HS-27A (cell line): ENCODE measurements around the gene METTL8.

Experiments
- DNase-seq: peaks from one replicate; pipeline ENCODE4 v3.0.0-alpha.2; 2012; ENCODE audit warnings: low read depth, missing footprints

METTL8 gene, protein sequence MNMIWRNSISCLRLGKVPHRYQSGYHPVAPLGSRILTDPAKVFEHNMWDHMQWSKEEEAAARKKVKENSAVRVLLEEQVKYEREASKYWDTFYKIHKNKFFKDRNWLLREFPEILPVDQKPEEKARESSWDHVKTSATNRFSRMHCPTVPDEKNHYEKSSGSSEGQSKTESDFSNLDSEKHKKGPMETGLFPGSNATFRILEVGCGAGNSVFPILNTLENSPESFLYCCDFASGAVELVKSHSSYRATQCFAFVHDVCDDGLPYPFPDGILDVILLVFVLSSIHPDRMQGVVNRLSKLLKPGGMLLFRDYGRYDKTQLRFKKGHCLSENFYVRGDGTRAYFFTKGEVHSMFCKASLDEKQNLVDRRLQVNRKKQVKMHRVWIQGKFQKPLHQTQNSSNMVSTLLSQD

GRCh38 chr2:171433763-171434012 lies at the start of gene METTL8:
TSS of gene METTL8 (minus strand) at chr2:171433990. CDS start at chr2:171392185, 41,805 bp downstream.
- DNase-seq, result no peak

GRCh38 chr2:171482877-171483276 lies 49.1 kb upstream of the METTL8 start:
- no peak for DNase-seq

- no peak for DNase-seq
These were observed 48.5 kb upstream of the METTL8 start for GRCh38 chr2:171482308-171482707.

DNA sequence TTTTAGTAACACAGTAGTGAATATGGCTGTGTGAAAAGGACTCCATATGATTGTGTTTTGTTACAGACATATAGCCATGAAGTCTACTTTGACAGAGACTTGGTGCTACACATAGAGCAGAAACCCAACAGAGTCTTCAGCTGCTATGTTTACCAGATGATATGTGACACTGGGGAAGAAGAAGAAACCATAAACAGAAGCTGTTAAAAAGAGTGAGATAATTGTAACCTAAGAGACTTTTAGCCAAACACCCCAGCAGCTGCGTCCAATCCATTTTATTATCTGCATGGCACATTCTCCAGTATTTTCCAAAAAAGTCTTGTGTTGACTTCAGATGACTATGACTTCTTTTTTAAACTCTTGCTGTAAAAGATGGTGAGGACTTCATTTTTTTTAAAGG lies 47.1 kb upstream of the METTL8 start:
- no peak for DNase-seq

DNA sequence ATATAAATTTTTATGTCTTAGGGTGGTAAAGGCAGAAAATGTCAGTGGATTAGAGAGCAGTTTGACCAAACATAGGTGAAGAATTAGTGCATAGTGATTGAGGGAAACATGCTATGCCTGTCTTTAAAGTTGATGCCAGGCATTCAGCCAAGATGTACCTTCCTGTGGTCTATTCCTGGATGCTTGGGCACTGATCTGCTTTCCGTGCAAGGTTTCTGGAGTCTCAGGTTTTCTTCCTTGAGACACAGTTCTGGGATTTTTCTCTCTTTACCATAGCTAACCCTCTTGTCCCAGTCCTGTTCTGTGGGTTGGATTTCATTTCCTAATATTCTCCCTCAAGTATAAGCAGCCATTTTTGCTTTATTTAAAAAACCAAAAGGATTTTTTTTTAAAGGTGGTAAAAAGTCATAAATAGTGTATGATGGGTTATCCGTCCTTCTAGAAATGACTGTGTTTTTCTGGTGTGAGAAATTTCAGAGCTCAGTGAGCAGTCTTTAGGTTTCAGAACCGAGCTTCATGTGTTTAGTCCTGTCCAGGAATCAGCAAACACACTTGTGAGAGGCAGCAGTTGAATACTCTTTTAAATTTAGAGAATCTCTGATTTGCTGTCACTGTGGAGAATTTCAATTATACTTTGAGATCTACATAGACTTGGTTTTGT lies 45.5 kb upstream of the METTL8 start:
- no peak for DNase-seq

DNA sequence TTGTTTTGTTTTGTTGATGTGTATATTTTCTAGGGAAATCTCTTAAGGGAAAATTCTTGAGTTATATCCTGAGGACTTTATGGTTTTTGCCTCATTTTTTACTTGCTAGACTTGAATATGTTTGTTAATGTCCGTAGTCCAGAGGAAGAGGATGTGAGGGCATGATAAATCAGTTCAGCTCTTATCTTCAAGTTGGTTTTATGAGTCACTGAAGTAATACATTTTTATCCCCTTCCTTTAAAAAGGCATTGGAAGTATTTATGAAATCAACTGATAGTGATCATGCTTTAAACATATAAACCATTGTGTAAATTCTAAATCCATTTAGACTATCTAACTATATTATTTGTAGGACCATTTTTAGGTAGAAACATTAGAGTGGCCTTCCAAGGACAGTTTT lies 44.6 kb upstream of the METTL8 start:
- no peak for DNase-seq

DNA sequence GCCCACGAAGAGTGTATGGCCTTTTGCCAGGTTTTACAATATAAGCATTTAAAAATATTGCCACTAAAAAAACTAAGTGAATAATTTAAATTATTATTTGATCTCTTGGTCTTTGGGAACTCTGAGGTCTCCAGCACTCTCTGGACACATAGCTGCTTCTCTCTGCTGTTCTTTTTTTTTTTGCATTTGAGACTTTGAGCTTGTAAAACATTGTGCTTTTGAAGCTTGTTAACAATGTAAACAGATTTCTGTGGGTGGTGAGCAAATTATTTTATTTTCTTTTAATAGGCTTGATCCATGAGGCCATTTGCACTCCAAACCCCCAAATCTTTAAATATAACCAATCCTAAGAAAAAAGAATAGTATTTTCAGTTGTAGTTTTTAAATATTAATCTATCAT lies 42.2 kb upstream of the METTL8 start:
- DNase-seq, result no peak

DNA sequence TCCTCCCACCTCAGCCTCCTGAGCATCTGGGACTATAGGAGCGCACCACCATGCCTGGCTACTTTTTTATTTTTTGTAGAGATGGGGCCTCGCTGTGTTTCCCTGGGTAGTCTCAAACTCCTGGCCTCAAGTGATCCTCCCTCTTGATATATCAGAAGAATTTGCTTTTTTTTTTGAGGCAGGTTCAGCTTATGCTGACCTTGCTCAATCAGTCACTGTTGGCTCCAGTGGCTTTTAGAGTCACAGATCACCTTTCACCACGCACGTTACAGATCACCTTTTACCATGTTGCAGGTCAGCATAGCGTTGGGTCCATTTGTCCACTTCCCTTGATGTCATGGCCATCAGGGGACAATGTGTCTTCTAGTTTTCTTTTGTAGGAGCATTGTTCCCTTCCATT lies 36.3 kb upstream of the METTL8 start:
- DNase-seq, result no peak

DNA sequence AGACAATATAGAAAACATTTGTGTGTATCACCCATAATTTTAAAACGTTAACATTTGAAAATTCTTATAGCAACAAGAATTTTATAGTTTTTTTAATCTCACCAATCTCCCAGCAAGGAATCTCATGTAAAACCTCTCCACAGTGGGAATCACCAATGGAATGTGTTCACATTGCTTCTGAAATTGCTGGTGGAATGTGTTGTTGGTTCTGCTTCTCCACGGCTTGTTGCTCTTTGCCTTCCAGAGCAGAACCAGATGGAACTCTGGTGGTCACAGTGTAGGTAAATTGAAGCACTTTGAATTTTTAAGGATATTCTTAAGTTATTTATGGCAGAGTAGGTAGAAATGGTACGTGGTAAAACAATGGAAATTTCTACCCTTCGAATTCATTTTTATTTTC lies 35.4 kb upstream of the METTL8 start:
- no peak for DNase-seq

GRCh38 chr2:171460537-171460936 lies 26.7 kb upstream of the METTL8 start:
- DNase-seq, result no peak

GRCh38 chr2:171459498-171459897 lies 25.7 kb upstream of the METTL8 start:
- no peak for DNase-seq

GRCh38 chr2:171452773-171453172 lies 19.0 kb upstream of the METTL8 start:
- DNase-seq, result no peak

DNA sequence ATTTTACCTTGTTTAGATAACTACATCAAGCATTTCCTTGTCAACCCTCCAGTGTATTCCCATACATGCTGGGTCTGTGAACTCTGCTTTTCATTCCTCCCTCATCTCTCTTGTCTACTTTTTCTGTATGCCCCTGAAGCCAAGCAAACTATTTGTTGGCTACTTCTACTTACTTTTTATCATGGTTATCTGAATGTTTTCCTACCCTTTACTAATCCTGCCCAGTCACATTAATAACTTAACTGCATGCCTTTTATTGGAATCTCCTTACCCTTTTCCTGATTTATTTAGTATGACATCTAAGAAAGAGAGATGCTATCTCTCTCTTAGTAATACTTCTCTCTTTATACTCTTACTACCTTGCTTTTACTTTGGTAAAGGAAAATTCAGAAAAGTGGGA lies 17.3 kb upstream of the METTL8 start:
- DNase-seq, result no peak

DNA sequence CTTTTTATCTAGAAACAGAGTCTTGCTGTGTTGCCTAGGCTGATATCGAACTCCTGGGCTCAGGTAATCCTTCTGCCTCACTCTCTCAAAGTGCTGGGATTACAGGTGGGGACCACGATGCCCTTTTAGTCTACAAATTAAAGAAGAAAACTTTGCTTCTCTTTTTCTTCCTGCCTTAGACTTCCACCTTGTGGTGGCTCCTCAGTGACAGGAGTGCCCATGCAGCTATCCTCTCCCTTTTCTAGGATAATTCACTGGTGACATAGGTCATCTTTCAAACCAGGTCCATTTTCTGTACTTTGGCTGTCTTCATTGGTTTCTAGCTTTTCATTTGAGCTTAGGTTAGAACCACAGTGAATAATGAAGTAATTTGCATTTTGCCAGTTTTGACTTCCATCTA lies 13.9 kb upstream of the METTL8 start:
- DNase-seq, result no peak

GRCh38 chr2:171441470-171441869 lies 7.7 kb upstream of the METTL8 start:
- no peak for DNase-seq

DNA sequence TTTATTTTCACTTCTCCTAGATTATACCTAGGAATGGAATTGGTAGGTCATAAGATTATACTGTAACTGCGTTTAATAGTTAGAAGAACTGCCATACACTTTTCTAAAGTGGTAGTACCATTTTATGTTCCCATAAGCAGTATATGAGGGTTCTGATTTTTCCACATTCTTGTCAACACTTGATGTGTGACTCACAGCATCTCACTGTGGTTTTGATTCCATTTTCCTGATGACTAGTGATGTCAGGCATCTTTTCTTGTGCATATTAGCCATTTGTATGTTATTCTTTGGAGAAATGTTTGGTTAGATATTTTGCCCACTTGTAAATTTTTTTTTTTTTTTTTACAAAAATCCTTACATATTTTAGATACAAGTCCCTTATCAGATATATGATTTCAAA lies 2.5 kb upstream of the METTL8 start:
- DNase-seq, result peak; percentile 73

GRCh38 chr2:171434013-171434989 lies 511 bp upstream of the METTL8 start, which contains the start of gene DCAF17:
TSS of gene DCAF17 (plus strand) at chr2:171434226. CDS start at chr2:171434578, 352 bp downstream.
- DNase-seq, result peak; percentile 61

- DNase-seq, result no peak
These were observed 624 bp downstream of the METTL8 start for GRCh38 chr2:171432969-171433762.

- DNase-seq, result no peak
These were observed 1.4 kb downstream of the METTL8 start for GRCh38 chr2:171432206-171432968.

- no peak for DNase-seq
These were observed 2.1 kb downstream of the METTL8 start for GRCh38 chr2:171431677-171432167.
